GM19324 (cell line): ENCODE results near the gene FARS2.

Experiments
- ATAC-seq: cut with Tn5 transposase; IDR thresholded peaks from one replicate; pipeline ENCODE4 v1.9.1; 2021; ENCODE audit warnings: mild to moderate bottlenecking, moderate library complexity; ENCODE audit not compliant: unreplicated experiment, low FRiP score

The FARS2 gene

GRCh38 chr6:5361396-5361795, 100.1 kb downstream of the FARS2 start:
- no peak for ATAC-seq

DNA sequence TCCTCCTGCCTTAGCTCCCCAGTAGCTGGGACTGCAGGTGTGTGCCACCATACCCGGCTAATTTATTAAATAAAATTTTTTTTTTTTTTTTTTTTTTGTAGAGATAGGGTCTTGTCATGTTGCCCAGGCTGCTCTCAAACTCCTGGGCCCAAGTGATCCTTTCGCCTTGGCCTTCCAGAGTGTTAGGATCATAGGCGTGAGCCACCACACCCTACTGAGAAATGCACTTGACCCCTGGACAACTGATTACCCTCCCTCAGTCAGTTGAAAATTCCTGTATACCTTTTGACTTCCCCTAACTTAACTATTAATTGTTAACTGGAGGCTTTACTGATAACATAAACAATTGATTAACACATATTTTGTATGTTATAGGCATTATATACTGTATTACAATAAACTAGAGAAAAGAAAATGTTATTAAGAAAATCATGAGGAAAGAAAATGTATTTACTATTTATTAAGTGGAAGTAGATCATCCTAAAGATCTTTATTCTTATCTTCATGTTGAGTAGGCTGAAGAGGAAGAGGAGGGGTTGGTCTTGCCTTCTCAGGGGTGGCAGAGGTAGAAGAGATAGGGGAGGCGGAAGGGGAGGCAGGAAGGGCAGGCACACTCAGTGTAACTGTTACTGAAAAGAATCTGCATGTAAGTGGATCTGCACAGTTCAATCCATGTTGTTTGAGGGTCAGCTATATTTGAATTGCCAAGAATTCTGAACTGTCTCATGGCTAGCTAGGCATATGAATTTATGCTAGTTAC, 104.3 kb downstream of the FARS2 start:
- no peak for ATAC-seq

GRCh38 chr6:5366941-5367340, 105.6 kb downstream of the FARS2 start:
- ATAC-seq: no peak

DNA sequence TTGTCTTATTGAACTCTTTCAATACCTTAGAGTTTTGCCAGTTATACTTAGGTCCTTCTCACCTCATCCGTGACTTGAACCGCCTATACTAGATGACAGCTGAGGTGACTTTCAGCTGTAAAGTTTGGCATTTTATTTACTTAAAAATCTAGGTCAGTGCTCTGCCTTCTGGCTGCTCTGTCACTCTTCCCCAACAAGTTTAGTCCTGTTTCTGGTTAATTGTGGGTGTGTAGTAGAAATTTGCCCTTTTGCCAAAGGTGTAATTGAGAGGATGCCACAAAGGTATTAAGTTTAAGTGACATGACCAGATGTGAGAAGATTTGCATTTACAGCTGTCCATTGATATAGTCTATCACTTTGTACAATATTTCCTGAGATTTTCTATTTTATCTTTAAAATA, 106.2 kb downstream of the FARS2 start:
- no peak for ATAC-seq

GRCh38 chr6:5373430-5373829, 112.1 kb downstream of the FARS2 start:
- no peak for ATAC-seq

GRCh38 chr6:5378331-5378730, 117.0 kb downstream of the FARS2 start:
- no peak for ATAC-seq

DNA sequence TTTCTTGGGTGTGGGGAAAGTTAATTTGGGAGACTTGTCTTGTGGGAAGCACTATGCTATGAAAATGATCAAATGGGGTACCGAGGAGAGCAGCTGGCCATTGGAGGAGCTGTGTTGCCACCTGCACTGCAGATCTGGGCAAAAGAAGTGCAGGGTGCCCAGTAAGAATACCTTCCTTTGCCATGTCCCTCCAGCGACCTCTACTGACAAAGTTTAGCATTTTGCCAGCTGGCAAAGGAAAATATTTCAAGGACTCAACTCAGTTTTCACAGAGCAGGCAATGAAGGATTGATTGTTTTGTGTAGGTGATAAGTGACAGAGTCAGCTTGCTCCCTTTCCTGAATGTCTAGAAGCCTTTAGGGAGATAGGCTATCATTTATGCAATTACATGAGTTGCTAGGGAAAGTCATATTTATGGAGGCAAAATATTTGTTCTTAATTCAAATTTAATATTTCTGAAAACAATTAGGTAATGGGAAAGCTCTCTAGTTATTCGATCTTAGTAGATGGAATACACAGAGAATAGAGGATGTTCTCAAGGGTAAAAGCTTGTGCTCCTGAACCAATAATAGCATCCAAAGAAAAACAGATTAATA, 118.4 kb downstream of the FARS2 start:
- no peak for ATAC-seq

DNA sequence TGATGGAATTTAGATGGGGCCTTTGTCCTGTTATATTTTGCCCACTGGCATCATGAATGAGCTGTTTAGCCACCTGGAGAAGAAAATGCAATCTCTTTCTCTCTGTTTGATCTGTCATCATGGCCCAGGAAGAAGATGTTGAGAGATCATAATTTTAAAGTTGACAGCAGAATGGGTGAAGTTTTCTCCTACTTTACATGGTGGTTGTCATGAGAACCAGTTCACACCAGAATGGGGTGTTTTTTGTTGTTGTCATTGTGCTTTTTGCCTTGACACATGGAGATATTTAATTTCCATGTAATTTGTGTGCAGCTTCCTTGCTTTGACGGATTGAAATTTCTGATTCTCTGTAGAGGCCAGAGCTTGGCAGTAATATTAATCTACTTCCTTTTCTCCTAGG, 122.5 kb downstream of the FARS2 start:
- no peak for ATAC-seq

DNA sequence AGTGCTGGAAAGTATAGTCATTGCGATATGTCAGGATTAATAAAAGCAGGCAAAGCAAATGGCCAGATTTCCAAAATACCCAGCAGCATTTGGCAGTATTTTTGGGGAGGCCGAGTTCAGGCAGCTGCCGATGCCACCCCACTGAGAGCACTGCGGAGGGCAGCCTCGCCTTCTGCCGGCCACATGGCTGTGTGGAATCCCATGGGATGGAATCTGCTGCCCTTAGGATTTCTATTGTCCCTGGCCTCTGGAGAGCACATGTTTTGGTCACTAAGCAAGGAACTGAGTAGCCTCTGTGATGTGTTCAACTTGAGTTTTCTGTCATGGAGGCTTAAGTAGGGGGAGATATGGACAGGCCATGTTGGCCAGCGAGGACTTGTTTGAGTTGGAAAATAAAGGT, 123.0 kb downstream of the FARS2 start:
- no peak for ATAC-seq

- no peak for ATAC-seq
Observed at GRCh38 chr6:5388326-5388725, 127.0 kb downstream of the FARS2 start.

DNA sequence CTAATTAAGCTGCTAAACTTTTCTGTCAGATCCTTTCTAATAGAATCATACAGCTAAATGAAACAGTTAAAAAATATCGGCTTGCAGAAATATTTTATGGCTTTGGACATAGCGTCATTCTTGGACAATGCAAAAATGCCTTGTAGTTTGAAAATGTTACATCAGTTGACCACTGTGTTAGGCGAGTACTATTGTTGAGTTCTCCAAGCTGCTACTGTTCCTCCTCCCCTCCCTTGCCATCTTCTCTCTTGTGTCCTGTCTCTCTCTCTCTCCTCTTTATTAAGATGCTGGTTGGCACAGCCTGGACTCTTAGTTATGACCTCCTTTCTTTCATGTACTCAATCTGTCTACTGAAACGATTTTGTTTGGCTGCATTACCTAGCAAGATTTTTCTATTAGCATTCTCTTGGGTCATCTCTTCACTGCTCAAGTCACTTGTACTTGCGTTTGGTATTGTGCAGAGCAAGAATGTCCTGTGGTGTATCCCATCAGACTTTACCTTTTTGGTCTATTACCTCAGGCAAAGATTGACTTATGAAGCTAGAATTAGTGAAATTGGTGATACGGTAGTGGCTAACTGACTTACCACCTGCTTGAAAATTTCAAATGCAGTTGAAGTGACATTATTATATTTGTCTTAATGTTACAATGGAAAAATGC, 127.9 kb downstream of the FARS2 start:
- ATAC-seq: no peak

DNA sequence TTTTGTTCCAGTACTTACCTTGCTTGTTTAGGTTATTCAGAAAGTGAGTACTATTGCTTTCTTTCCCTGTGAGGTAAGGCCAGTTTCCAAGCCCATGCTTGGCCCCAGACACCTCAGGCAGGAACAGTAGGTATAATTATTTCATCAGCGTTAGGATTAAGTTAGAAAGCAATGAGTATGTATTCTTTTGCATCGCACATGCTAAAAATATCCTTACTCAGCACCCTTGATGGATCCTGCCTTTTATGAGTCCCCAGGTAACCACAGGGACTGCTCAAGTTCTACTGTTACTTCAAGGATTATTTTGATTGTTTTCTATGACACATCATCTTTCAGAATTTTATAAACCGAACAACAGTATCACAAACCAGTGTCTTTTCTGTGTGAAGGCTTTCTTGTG, 128.9 kb downstream of the FARS2 start:
- no peak for ATAC-seq

GRCh38 chr6:5394280-5394679, 133.0 kb downstream of the FARS2 start:
- no peak for ATAC-seq

DNA sequence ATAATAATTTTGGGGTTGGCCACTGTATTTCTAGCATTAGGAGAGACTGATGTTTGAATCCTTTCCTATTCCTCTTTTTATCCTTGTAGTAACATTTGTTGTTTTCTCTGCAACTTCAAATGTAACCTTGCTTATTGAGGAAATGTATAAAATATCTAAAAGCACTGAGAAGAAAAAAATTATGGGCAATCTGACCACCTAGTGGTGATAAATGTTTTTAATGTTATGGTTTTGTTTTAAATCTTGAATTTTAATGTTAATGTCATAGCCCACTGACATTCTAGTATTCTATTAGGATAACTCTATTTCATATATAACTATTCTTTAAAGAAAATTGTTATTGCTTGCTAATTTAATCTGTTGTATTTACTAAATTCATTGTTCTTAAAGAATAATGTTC, 134.4 kb downstream of the FARS2 start:
- ATAC-seq: no peak

GRCh38 chr6:5398530-5398929, 137.2 kb downstream of the FARS2 start:
- no peak for ATAC-seq

- no peak for ATAC-seq
Observed at GRCh38 chr6:5399391-5399790, 138.1 kb downstream of the FARS2 start.

- ATAC-seq: no peak
Observed at GRCh38 chr6:5401845-5402738, 140.8 kb downstream of the FARS2 start.

- ATAC-seq: no peak
Observed at GRCh38 chr6:5403076-5403475, 141.8 kb downstream of the FARS2 start.

DNA sequence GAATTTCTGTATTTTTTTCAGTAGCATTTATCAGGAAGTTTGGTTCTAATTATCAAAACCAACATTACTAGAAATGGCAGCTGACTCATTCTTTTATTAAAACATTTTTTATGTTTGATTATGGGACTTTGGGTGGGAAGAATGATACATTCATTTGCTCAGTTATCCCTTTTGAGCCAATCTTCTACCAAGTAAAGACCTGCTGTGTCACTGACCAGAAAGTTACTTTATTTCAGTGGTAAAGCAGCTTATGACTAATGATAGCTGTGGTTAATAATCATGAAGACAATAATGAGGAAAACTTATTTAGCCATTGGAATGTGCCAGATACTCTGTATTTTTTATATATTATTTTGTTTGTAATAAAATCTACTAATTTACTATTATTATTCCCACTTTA, 142.3 kb downstream of the FARS2 start:
- ATAC-seq: no peak

GRCh38 chr6:5405976-5406375, 144.7 kb downstream of the FARS2 start:
- no peak for ATAC-seq

DNA sequence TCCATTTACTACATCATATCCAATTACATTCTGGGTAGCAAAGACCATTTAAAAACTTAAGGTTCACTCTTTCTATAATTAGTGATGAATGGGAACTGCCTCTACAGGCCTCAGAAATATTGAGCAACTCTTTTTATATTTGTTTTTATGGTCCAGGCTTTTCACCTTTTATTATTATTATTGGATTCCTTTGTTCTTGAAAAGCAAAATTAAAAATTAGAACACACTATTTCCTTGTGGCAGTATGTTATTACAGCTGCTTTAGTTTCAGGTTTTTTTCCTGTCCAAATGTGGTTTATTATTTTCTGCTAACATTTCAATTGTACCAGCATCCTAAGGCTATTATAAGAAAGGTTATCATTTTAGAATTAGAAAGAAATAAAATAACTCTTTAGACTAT, 150.1 kb downstream of the FARS2 start:
- no peak for ATAC-seq
